ENCODE results near the gene BDNF. TPM values are rescaled to one million over a fixed set of nuclear protein-coding genes. Genes with fewer than 3 reads are reported as not detected.
"Not testable (repeated sequence)": the region's sequence is repeated elsewhere in the genome, so short reads cannot be mapped to it uniquely, and the experiment has no call there.

The BDNF gene
- total and polyA plus RNA-seq, 2 experiments from 2014 or later = 5.1 to 5.2 TPM

GRCh38 chr11:27634282-27634681, 66.0 kb downstream of the BDNF start:
- Mint-ChIP-seq H3K36me3 (ENCODE audit: low read depth) (peaks cover 61% of the 10 kb centered on the region), H3K4me1 (peaks cover 47% of the 10 kb centered on the region), H3K27ac (peak overlapping the region; percentile 99), H3K27me3 (ENCODE audit: insufficient read depth, low read depth, poor library complexity) (peaks cover 38% of the 10 kb centered on the region), H3K4me3 (peak overlapping the region; percentile 95), H3K9me3 (peaks cover 18% of the 10 kb centered on the region)
- H3K4me1 ChIP-seq (ENCODE audit: insufficient read depth) = peaks cover 23% of the 10 kb centered on the region
- ATAC-seq; DNase-seq (ENCODE audit: low spot score); H2AFZ ChIP-seq; H4K20me1 ChIP-seq (replicated peaks; ENCODE audit: insufficient read depth); H3K27me3 ChIP-seq (ENCODE audit: insufficient read depth); H3F3A ChIP-seq (replicated peaks; ENCODE audit: low read depth): not testable (repeated sequence)
- peaks cover 42% of the 10 kb centered on the region for H3K79me2 ChIP-seq (replicated peaks; ENCODE audit: insufficient read depth)
- H3K36me3 ChIP-seq (ENCODE audit: insufficient read depth) = peaks cover 19% of the 10 kb centered on the region; the same call in 1 of the 2 replicates
- peak; percentile 53; the same call in 1 of the 2 replicates for TF ChIP-seq POLR2AphosphoS5 (IDR thresholded peaks at IDR 0.05; ENCODE audit: low read depth)
- peaks cover 13% of the 10 kb centered on the region; the same call in 1 of the 2 replicates for H3K9me2 ChIP-seq (ENCODE audit: insufficient read depth)
- H3K4me3 ChIP-seq = peak overlapping the region; percentile 97
- peak overlapping the region; percentile 98 for H3K27ac ChIP-seq (ENCODE audit: low read depth)
- H3K4me2 ChIP-seq = peak overlapping the region; percentile 95

GRCh38 chr11:27629023-27629422, 71.2 kb downstream of the BDNF start:
- H4K20me1 ChIP-seq (replicated peaks; ENCODE audit: insufficient read depth) = peaks cover 32% of the 10 kb centered on the region
- peaks cover 96% of the 10 kb centered on the region for H3K36me3 Mint-ChIP-seq (ENCODE audit: low read depth)
- H3K27me3 ChIP-seq (ENCODE audit: insufficient read depth); ATAC-seq; H3K9me2 ChIP-seq (ENCODE audit: insufficient read depth); H2AFZ ChIP-seq: not testable (repeated sequence)
- H3K27ac ChIP-seq (ENCODE audit: low read depth) = peak overlapping the region; percentile 92
- DNase-seq (ENCODE audit: low spot score) = peak; percentile 58
- H3K4me3 ChIP-seq = peak overlapping the region; percentile 97
- peak overlapping the region; percentile 92 for H3K27ac Mint-ChIP-seq
- H3K9me3 Mint-ChIP-seq = peaks cover 18% of the 10 kb centered on the region
- peak; percentile 70; the same call in 1 of the 2 replicates for TF ChIP-seq POLR2AphosphoS5 (IDR thresholded peaks at IDR 0.05; ENCODE audit: low read depth)
- TF ChIP-seq NANOG (IDR thresholded peaks at IDR 0.05; ENCODE audit: borderline replicate concordance) = peak; percentile 71; the same call in 1 of the 2 replicates
- peaks cover 47% of the 10 kb centered on the region for H3K79me2 ChIP-seq (replicated peaks; ENCODE audit: insufficient read depth)
- peaks cover 67% of the 10 kb centered on the region for H3K4me1 Mint-ChIP-seq
- H3K4me2 ChIP-seq = peak overlapping the region; percentile 88
- peaks cover 43% of the 10 kb centered on the region for H3K4me1 ChIP-seq (ENCODE audit: insufficient read depth)
- peaks cover 39% of the 10 kb centered on the region; the same call in 1 of the 2 replicates for H3K36me3 ChIP-seq (ENCODE audit: insufficient read depth)
- H3K27me3 Mint-ChIP-seq (ENCODE audit: insufficient read depth, low read depth, poor library complexity) = peaks cover 61% of the 10 kb centered on the region
- H3F3A ChIP-seq (replicated peaks; ENCODE audit: low read depth) = peaks cover 33% of the 10 kb centered on the region
- peak overlapping the region; percentile 76 for H3K4me3 Mint-ChIP-seq

GRCh38 chr11:27627979-27628378, 72.3 kb downstream of the BDNF start:
- peaks cover 62% of the 10 kb centered on the region for H3K27me3 Mint-ChIP-seq (ENCODE audit: insufficient read depth, low read depth, poor library complexity)
- H3K4me3 Mint-ChIP-seq = peak overlapping the region; percentile 76
- H3K27ac ChIP-seq (ENCODE audit: low read depth) = peak overlapping the region; percentile 91
- peaks cover 36% of the 10 kb centered on the region for H3K79me2 ChIP-seq (replicated peaks; ENCODE audit: insufficient read depth)
- peaks cover 45% of the 10 kb centered on the region; the same call in 1 of the 2 replicates for H3K36me3 ChIP-seq (ENCODE audit: insufficient read depth)
- H3F3A ChIP-seq (replicated peaks; ENCODE audit: low read depth) = peaks cover 39% of the 10 kb centered on the region
- no peaks in the 10 kb centered on the region for H3K27me3 ChIP-seq (ENCODE audit: insufficient read depth)
- H3K4me2 ChIP-seq = peak overlapping the region; percentile 88
- ATAC-seq = peak; percentile 5; the same call in 1 of the 3 replicates
- DNase-seq (ENCODE audit: low spot score) = no peak
- 0 out of 2 replicates have a peak, but pooled peaks have one; percentile 3 for TF ChIP-seq NANOG (IDR thresholded peaks at IDR 0.05; ENCODE audit: borderline replicate concordance)
- no peak for TF ChIP-seq EZH2phosphoT487 (IDR thresholded peaks at IDR 0.05; ENCODE audit: unreplicated experiment)
- peak; percentile 37 for TF ChIP-seq POLR2AphosphoS5 (IDR thresholded peaks at IDR 0.05; ENCODE audit: low read depth)
- peaks cover 96% of the 10 kb centered on the region for H3K36me3 Mint-ChIP-seq (ENCODE audit: low read depth)
- H4K20me1 ChIP-seq (replicated peaks; ENCODE audit: insufficient read depth) = peaks cover 43% of the 10 kb centered on the region
- H3K4me1 Mint-ChIP-seq = peaks cover 77% of the 10 kb centered on the region
- H3K27ac Mint-ChIP-seq = peak overlapping the region; percentile 92
- peak overlapping the region; percentile 97 for H3K4me3 ChIP-seq
- no peaks in the 10 kb centered on the region for H3K9me2 ChIP-seq (ENCODE audit: insufficient read depth)
- H3K4me1 ChIP-seq (ENCODE audit: insufficient read depth) = peaks cover 43% of the 10 kb centered on the region
- H2AFZ ChIP-seq = no peak overlapping the region
- H3K9me3 Mint-ChIP-seq = peaks cover 11% of the 10 kb centered on the region

Measured in GM23338 (cell line).